HG02884 (cell line): Measurements from ENCODE around the gene NEUROG3.

Experiments used
- ATAC-seq: cut with Tn5 transposase; IDR thresholded peaks from one replicate; pipeline ENCODE4 v1.9.1; 2021; ENCODE audit warnings: mild to moderate bottlenecking, moderate library complexity; ENCODE audit not compliant: unreplicated experiment

The NEUROG3 gene

DNA sequence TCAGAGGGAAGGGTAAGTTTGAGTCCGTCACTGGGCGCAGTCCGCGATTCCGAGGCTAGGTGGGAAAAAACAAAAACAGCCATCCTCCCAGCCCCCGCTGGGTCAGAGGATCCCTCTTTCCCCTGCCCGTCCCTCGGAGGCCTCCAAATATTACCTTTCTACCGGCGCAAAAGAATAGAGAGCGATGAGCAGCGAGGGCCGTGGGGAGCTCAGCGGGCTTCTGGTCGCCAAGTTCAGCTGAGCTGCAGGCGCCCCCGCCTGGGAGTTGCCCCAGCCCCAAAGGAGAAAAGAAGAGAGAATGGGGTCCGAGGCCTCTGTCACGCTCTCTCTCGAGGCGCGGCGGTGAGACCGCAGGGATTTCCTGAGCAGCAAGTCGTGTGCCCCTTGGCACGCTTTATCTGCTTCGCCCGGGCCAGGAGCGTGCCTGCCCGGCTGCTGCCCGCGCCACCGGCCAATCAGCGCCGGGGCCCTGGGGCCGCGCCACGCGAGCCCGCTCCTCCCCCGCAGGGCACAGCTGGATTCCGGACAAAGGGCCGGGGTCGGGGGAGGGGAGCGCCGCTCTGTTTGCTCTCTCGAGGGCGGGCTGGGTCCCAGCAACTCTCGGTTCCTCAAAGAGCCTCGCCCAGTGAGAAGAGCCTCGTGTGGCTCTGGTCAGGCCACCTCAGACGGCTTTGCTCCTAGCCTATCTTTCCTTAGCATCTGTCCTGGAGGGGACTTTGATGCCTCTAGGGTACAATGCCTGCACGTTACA lies at the start of gene NEUROG3:
TSS of gene NEUROG3 (minus strand) at position 367 of the 751 bp plus-strand sequence. CDS start 379 bp downstream, outside the sequence.
- ATAC-seq = no peak

DNA sequence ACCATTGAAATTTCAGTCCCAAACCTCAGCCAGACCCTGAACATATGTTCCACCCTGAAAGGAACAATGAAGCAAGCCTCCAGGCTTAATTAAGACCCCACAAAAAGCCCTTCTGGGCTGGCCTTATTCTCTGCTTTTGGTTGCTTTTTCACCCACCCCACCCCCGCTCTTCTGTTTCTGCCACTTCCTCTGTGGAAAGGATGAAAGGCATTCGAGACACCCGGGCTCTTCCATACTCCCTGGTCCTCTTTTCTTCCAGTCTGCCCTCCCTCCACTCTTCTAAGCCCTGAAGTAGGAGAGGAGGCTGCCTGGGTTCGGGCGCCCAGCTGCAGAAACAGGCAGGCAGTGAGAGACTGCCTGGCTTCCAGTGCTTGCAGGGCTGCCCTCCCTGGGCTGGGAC lies 47.4 kb upstream of the NEUROG3 start:
- ATAC-seq = no peak

DNA sequence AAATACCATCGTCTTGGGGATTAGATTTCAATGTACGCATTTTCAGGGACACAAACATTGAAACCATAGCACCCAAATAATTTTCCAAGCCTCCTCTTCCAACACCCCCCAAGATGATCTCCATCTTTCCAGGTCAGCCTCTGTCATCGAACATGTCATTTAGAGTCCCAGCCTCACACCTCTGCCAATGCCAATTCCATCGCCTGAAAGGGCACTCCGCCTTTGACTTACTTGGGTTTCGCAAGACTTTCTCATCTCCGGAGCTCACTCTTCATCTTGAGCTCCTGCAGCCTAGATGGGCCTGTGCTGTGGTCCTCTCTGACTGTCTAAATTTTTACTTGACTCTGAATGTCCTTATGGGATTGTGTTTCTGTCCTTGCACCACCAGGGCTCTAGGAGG lies 46.4 kb upstream of the NEUROG3 start:
- no peak for ATAC-seq

DNA sequence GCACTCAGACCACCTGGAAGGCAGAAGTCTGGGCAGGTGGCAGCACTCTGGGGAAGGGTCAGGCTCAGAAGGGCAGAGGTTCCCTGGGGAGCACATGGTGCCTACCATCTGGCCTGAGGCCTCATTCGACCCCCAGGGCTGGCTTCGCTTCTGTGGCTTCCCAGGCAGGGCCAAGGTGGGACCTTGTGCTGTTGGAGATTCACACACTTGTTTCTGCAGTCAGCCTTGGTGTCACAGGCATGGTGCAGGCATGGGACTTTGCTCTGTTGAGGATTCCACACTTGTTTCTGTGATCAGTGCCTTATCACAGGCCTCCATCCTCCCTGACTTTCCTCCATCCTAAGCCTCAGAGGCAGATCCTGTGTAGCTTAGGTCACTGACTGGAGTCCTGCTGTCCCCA lies 45.5 kb upstream of the NEUROG3 start:
- ATAC-seq = no peak

DNA sequence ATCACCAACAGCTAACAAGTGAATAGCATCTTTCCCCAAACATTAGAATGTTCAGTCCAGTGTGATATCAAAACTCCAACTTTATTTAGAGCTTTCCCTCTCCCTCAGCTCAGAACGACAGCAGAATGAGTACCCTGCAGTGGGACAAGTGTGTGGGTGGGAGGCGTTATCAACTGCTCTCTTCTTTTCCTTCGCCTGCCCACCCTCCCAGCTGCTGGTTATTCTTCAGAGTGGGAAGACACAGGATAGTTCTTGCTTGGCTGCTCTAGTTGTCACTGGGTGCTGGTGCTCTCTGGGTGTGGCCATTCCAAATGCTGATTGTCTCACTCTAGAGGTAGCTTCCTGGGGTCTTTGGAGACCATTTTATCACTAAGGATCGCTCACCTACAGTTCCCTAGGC lies 43.1 kb upstream of the NEUROG3 start:
- no peak for ATAC-seq

DNA sequence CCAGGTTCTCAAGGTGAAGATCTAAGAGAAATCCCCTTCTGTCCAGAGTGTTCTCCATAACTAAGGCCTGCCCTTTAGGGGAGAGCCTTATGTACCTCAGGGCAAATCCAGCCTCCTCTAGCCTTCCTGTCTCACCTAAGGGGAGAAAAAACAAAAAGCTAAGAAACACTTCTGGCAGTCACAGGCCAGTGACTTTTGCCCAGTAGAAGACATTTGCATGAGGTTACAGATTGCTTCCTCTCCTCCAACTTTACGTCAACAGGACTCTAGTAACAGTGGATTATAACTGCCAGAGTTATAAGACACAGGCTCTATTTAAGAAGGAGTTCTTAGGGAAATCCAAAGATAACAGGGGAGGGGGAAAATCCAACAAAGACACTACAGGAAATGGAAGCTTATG lies 40.9 kb upstream of the NEUROG3 start:
- ATAC-seq = no peak

DNA sequence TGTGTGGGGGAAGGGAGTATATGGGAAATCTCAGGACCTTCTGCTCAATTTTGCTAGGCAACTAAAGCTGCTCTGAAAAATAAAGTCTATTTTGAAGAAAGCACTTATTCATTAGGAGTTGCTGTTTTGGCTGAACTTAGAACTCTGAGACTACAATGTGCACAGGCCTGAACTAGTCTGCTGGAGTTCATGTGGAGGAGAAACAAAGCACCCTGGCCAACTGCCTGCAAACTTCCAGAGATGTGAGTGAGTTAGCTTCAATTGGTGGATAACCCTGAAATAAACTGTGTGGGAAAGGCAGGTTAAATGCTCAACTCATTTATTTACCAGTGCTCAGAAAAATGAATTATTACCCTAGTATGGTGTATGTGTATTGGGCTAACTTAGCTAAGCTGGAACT lies 39.5 kb upstream of the NEUROG3 start:
- no peak for ATAC-seq

GRCh38 chr10:69609077-69609476 lies 35.9 kb upstream of the NEUROG3 start:
- no peak for ATAC-seq

DNA sequence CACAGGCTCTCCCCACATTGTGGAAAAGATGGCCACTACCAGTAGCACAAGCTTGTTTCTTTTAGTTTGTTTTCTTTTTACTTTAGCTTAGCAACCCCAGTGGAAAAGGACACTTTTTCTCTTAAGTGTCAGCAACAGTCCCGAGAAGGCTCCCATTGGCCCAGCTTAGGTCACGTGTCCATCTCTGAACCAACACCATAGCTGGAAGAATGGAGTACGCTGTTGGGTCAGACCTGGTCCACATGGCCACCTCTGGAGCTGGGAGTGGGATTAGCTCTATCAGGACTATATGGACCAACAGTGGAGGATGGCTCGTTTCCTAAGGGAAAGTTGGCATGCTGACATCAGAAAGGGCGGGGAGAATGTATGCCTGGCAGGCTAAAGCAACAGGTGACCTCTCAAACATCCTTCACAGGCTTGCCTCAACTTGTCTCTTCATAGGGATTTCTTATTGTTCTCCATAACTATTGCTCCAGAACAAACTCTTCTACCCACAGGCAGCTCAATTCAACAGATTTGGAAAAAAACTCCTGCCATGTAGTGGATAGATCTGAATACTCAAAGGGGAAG lies 27.6 kb upstream of the NEUROG3 start:
- ATAC-seq = no peak

- no peak for ATAC-seq
Measured at GRCh38 chr10:69588358-69588757, 15.1 kb upstream of the NEUROG3 start.

GRCh38 chr10:69584624-69585023 lies 11.4 kb upstream of the NEUROG3 start:
- ATAC-seq = no peak

DNA sequence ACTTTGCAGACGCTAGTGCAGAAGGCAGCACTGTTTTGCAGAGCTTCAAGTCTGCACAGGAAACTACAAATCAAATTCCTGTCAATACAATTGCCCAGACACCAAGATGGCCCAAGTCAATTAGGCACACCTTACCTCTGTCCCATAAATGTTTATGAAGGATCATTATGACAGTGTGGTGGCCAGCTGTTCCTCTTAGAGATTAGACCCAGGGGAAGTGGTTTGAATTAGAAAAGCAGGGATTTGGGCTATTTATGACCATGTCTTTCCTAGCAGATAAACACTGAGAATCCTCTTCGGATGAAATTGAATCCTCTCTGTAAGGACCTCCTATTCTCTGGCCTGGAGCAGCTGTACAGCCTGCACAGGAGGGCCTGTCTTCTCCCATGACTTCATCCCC lies 9.9 kb upstream of the NEUROG3 start:
- no peak for ATAC-seq

GRCh38 chr10:69580435-69580834 lies 7.2 kb upstream of the NEUROG3 start:
- no peak for ATAC-seq

DNA sequence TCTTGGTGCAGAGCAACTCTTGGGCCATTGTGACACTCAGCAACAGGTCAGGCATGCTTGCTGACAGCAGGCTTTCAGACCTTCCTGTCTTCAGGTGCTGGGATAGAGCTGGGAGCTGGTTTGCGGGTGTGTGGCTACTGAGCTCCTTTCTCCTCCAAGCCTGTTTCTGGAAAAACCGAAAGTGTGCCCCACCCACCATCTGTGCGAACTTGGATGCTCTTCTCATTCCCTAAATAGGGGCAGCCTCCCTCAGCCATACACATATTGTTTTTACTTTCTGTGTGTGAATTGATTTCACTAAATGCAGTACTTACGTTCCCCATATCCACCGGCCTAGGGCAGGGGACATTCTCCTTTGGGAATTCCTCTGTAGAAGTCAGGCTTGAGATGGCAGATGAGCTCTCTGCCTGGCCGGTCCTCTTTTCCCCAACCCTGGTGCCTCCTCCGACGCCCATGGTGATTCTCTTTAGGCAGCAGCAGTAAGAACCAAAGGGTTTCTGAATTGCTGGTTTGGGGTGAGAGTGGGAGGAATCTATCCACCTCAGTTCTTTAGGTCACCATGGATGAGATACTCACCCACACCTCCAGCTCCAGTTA lies 6.3 kb upstream of the NEUROG3 start:
- no peak for ATAC-seq

- no peak for ATAC-seq
Measured at GRCh38 chr10:69578508-69578991, 5.3 kb upstream of the NEUROG3 start.

GRCh38 chr10:69577268-69578232 lies 4.3 kb upstream of the NEUROG3 start:
- no peak for ATAC-seq

GRCh38 chr10:69576334-69577011 lies 3.3 kb upstream of the NEUROG3 start:
- ATAC-seq = no peak

DNA sequence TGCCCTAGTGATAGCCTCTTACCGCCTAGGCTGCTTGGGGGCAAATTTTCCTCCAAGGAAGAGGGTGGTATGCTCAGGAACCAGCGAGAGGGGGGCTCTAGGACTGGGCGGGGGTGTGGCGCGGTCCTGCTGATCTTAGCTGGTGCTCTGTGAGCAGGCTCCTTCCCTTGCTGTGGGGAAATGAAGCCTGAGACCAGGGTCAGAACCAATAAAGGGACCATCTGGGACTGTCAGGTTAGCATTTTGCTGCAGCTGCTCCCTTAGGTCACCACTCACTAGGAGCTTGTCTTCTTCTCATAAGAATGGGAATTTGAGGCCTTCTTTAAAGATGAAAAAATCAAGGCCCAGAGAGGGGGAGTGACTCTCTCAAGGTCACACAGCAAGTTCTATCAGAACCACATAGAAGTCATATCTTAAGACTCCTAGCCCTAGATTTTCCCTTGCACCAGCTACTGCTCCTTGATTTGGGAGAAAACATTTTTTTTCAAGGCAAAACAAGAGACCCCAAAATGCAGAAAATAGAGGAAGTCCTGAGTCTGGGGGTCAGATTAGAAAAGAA lies 2.0 kb upstream of the NEUROG3 start:
- ATAC-seq = no peak

DNA sequence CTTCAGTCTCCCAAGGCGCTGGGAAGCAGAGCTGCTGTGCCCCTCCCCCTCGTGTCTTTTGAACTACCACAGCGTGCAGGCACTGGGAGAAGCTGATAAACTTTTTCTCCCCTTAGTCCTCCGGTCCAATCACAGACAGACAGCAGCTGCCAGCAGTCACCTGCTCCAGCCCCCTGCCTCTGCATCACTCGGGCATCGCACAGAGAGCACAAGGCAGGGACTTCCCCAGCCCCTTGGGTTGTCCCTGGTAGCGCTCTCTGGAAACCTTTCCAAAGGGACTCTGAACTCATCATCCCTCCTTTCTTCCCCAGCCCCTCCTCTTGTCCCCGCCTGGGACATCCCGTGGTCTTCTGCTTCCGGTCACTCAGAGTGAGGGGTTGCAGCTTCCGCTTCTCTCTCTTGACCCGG lies 1.4 kb upstream of the NEUROG3 start:
- no peak for ATAC-seq
